ENCODE results near the gene SLC10A7.

SLC10A7 gene

DNA sequence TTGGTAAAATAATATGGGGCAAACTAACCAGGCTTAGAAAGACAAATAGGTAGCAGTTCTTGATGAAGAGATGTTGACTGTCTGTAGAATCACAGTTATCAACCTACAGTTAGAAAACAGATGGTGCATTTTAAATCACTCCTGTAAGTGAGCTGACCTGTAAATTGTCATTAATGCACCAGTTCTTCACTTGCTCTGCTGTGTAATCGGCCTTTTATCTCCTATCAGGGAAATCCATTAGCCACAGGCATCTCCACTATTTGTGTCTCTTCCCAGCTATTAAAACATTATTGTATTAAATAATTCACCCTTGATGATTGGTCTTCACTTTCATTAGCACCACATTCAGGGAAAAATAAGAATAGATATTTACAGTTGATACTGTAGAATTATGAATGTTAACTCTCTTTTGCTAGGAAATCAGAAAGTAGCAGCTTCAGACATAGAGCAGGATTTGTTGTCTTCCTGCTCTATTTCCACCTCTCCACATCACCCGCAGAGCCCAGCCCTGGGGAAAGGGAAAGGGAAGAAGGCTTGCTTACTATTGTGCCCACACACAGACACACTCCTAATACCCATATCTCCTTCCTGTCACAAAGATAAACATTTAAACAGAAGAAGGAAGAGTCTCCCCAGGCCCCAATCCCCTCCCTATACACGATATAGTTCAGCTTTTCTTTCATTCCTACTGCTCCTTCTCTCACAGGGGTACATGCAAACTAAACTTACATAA, 210.3 kb downstream of the SLC10A7 start:
- DNase-seq, result no peak

DNA sequence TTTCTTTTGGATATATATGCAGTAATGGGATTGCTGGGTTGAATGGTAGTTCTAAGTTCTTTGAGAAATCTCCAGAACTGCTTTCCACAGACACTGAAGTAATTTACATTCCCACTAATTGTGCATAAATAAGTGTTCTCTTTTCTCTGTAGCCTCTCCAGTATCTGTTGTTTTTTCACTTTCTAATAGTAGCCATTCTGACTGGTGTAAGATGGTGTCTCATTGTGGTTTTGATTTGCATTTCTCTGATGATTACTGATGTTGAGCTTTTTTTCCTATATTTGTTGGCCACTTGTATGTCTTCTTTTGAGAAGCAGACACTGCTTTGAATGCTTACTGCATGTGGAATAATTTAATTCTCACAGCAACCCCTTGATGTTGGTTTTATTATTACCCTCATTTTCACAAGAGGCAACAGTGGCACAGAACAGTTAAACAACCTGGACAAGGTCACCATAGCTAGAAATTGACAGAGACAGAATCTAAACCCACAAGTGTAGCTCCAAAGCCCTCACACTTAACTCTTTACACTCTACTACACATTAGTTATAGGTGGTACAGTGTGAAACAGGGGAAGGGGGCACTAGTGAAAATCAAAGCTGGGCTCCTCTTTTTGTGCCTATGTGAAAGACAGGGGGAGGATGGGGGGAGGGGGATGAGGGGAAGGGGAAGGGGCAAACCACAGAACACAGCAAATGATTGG, 211.3 kb downstream of the SLC10A7 start:
- DNase-seq, result no peak

DNA sequence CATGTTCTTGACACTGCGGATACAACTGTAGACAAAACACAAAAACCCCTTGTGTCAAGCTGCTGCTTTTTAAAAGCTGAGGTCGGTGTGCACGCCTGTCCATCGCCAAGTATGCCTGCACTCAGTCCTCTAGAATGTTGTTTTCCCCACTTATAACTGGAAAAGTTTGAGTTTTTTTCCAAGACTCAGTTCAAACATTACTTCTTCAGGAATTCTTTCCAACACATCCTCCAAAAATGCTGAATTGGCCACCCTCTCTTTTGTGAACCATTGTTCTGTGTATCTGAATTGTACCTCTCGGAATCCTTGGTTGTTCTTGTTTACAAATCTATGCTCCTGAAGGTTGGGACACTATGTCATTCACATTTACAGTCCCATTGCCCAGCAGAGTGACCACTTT, 212.8 kb downstream of the SLC10A7 start:
- no peak for DNase-seq

DNA sequence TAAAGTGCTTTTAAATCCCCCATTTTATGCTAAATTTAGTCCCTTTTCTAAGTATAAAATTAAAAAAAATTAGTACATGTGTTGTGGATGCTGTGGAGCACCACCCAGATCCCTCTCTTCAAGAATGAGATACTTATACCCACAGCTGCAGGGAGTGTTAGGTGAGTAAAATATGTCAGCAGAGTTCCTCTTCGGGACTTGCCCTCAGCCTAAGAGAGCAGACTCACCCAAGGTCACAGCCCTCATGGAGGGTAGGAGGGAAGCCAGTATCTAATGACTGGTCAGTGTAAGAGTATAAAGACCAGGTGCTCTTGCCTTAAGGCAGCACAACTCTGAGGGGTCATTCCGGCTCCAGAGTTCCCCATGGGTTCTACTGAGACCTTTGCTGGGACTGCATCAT, 218.9 kb downstream of the SLC10A7 start:
- DNase-seq, result no peak

DNA sequence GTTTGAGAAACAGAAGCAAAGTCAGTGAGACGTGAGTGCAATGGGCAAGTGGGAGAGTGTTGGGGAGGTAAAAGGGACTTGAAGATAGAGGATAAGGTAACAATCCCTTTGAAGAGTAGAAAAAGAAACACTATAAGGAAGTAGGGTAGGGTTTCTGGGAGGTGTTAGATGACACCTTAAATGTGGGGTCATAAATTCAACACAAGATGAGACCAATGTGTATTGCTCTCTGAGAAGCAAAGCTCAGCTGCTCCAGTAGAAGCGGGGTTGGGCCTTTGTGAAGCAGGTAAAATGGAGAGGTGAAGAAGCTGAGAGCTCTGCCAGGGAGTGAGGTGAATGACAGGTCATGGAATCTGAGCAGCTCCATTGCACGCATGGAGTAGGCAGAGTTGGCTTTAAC, 222.1 kb downstream of the SLC10A7 start:
- DNase-seq, result no peak

DNA sequence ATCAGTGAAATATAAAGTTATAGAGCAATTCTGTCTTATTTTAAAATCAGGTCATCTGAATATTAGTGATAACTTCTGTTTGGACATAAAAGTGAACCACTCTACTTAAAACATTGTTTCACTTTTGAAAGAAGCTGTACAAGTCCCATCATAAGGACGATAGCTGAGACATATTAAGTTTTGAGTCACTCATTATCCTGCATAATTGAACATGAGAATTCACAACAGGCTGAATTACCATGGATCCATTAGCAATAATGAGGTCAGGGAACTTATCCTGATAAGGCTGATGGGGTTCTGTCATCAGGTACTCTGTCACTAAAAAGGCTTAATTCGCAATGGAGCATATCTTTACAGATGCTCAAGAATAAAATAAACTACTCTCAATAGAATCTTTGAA, 227.0 kb downstream of the SLC10A7 start:
- no peak for DNase-seq

DNA sequence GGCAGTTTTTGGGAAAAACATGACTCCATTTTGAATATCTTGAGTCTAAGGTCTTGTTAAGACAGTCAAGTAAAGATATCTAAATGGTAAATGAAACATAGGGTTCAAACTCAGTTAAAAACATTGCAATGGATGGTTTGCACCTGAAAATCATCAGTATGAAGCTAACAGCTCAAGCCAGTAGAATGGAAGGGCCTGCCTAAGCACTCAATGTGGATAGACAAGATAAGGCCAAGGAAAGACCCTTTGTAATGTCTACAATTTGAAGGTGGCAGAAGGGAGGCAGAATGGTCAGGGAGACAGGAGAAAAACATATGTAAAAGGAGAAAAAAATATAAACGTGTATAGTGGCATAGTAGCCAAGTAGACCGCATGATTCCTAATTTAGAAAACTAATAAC, 229.2 kb downstream of the SLC10A7 start:
- DNase-seq, result no peak

DNA sequence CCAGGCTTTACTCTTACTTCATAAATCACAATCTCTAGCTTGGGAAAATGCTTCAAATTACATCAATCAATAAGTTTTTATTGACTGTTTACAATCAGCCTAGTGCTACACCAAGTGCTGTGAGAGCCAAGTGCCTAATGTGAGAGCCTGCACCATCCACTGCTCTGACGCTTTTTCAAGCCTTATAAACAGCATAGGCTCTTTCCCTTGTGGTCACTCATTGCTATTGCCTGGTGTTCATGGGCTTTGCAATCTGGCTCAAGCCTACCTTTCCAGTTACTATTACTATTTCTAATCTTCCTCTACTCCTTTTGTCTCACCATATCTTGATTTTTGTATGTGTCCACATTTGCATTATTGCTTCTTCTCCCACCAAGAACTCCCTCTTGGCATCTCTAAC, 230.4 kb downstream of the SLC10A7 start:
- DNase-seq, result no peak

DNA sequence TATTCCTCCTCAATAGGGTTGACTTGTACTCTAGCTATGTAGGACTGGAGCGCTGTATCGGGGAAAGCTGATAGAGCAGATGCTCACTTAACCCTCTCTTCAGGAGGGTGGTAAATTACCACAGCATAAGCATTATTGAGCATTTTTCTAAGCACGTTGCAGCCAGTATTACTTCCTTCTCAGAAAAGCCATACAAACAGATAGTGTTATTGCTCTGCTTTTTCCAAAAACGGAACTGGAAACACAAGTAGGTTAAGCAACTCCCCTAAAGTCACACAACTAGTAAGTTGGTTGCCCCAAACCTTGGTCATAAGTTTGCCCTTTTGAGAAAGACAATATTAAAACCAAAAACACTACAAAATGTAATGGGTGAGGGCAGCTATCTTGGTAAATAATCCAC, 233.5 kb downstream of the SLC10A7 start:
- DNase-seq, result no peak

DNA sequence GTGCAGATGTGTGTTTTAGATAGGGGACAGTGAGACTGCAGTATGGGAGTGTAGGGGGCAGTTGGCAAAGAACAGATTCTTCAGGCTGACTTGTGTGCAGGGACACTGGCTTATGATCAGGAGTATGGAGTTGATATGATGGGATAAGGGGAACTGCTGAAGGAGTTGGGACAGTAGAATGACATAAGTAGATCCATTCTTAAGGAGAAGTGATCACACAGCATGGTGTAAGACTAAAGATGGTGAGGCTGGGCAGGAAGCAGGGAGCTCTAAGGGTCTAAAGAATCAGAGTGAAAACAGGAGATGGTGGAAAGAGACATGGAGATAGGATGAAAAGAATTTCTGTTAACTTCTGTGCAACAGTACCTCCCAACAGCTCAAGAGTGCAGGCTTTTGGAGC, 236.7 kb downstream of the SLC10A7 start:
- DNase-seq, result no peak

DNA sequence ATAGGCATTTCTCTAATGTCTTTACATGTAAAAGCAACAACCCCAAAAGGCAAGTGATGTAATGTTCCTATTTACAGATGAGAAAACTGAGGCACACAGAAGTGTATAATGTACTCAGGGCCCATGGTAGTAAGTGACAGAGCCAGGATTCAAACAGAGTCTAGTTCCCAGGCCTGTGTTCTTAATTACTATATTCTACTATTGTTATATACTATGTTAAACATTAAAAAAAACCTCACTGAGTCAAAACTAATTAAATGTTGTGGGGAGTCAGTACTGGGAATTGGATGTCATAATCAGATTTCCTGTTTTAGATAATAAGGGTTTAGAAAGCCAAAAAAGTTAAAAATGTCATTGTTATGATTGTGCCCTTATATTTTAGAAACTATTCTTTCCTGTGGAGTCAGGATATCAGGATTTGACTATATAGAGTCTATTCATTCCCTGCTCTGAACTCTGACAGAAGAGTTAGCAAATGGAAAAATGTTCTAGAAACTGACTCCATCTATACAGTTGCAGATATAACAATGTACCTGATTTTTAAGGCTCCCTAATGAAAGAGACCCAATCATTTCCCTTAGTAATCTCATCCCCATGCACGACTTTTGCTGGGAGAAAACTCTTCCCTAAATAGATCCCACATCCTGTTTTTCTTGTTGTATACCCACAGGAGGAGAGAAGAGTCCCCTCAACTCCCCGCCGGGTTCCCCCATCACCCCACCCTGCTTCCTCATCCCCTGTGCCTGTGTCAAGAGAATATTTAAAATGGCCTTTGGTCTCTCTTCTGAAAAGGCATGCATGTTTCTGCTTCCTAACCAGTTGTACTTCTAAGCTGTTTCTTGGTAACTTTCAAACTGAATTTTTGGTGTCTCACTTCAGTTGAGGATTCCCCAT, 237.7 kb downstream of the SLC10A7 start:
- no peak for DNase-seq

DNA sequence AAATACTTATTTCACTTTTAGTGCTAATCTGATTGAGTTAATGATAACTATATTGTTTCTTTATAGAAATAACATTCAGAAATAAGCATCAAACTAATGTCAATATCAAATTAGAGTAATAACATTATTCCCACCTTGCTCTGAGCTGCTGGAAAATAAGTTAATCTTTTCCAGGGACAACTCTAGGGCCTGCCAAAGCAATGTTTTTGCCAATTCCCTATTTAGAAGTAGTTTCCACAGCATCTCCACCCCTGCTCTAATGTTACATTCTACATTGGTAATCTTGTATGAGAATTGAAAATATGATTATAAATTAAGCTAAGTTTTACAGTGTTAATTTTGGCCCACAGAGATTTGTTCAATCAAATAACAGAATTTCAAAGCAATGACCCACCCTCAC, 239.1 kb downstream of the SLC10A7 start:
- no peak for DNase-seq

DNA sequence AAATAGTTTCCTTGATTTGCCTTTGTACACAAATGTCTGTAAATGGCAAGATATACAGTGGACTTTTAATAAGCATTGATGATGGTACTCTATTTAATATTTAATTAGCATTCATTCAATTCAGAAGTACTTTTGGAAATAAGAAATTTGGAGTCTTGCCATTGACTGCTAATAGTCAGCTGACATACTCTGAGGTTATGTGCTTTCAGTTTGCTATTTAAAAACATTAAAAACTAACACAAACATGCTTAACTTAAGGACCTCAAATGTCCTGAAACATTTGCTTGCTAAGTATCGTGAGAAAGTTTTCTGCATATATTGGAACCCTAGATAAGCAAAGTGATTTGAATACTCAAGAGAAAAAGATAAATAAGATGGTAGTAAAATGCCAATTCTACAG, 242.8 kb downstream of the SLC10A7 start:
- DNase-seq, result no peak

DNA sequence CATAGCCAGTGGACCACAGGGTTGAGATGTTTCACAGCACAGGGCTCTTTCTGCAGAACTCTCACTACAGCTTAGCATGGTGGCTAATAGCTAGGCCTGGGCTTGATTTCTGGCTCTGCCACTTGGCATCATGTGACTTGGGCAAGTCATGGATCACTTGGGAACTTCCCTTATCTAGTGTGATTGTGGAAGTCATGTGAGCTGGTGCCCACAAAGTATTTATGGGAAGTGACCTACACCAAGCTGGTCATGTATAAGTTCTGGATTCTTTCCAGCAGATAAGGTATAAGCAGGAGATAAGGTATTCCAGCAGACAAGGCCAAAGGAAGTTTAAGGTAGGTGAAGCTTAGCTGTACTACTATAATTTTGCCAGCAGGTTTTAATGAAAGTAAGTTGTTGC, 246.4 kb downstream of the SLC10A7 start:
- no peak for DNase-seq

DNA sequence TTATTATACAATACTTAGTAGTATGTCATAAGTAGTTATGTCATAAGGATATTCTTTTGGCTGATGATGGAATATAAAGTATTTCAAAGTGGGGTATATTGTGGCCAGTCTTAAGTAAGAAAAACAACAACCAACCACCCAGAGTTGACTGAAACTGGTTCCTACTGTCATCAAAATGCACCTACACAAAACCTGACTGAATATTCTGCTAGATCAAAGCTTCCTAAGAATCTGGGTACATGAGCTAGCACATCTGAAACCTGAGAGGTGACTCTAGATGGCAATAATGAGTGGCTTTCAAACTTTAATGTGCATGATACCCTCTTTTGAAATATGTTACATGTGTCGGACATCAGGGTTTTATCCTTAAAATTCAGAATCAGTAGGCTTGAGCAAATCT, 247.0 kb downstream of the SLC10A7 start:
- no peak for DNase-seq

DNA sequence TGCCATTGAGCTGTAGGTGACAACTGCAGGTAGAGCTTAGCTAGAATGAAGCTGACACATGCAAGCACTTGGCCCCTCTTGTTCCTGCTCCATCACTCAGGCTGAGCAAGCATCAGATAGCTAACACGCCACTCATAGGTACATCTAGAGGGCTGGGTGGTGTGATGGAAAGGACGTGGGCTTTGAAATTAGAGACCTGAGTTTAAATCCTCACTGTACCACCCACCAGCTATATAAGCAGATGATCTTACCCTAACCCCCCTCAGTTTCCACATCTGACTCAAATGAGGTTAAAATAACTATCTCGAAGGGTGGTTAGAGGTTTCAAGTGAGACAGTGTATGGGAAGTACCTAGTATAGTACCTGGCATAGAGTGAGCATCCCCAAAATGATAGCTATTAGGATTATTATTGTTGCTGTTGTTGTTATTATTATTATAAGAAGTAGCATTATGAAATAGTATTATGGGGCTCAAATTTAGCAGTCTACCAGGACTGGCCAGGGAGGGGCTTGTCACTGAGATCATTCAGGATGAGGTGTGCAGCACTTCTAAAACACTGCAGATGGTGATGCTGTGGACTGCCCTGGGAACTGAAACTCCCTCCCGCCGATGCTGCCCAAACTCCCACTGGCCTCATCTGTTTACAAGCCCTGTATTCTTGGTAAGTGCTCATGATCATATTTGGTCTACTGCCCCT, 248.4 kb downstream of the SLC10A7 start:
- DNase-seq, result peak in 1 of 58 donors; percentile 6

DNA sequence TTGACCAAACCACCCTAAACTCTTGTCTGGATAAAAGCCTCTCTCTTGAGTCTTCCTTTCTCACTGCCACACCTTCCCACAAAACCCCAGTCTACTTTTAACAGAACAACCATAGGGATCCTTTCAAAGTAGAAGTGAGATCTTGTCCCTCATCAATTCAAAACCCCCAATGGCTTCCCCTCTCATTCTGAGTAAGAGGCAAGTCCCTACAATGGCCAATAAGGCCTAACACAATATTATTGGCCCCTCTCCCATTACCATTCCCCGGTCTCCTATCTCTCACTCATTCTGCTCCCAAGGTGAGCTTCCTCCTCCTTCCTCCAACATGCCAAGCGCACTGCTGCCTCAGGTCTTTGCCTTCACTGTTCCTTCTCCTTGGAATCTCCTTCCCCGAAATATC, 250.3 kb downstream of the SLC10A7 start:
- DNase-seq, result no peak

DNA sequence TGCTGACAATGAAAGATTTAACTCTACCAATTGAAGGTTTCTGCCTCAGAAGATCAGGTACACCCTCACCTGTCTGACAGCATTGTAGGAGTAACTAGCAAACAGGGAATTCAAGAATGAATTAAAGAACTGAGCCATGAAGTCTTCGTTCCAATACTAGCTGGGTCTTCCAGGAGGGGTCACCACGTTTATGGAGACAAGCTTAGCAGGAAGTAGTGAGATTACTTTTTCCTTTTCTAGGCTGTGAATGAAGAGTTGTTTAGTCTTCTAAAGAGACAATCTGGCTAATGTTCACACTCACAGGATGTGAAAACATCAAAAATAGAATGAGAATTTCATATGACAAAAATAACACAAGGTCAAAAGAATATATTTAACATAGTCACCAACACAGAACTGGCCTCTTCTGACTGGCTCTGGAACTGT, 252.5 kb downstream of the SLC10A7 start:
- no peak for DNase-seq

DNA sequence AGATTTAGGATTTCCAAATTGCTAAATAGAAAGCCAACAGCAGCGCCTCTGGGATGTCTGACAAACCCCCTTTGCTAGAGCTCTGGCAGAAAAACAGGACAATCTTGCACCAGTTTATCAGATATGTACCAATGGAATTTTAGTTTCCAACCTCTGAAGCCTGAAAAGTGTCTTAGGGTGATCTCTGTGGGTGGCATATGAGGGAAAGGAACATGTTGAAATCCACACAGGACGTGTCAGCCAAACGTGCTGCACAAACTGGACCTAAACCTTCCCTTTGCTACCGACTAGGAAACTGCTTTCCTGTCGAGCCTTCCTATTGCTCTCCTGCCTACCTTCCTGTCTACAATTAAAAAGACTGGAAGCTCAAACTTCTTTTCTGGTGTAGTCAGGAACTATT, 253.9 kb downstream of the SLC10A7 start:
- DNase-seq, result no peak

DNA sequence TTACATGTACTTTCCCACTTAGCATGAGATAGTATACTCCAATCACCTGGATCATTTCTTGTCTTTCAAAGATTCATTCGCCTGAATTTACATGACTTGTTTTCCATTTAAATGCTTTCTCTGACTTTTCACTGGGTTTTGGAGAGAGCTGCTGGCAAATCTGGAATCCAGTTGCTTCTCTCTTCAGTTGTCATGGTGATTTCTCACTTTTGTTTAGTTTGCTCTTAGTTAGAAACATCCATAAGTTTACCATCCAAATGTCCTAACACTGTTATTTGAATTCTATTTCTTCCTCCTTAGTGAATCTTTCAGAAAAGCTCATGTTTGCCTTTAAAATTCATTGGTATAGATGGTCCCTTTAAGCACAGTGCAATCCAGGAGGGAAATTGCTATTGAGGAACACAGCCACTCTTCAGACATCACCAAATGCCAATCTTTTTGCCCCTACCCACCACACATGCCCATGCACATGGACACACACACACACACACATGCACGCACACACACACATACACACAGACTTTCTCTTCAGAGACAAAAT, 255.7 kb downstream of the SLC10A7 start:
- DNase-seq, result peak in 3 of 58 donors; percentile 11 to 34 (median 30)

DNA sequence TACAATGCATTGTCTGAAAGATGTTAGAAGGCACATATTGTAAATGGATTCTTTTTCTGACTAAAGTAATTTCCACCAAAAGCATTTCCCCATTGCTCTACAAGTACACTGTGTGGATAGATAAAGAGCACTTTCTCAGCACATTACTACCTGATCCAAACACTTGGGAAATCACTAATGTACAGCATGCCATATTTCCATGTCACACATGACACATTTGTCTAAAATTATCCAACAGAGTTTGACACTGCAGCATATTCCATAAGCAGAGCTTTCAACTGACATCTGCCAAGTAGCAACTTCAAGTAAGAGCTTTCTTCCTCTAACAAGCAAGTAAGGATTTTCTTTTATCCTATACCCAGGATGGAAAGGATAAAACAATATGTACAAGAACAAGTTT, 257.9 kb downstream of the SLC10A7 start:
- no peak for DNase-seq
